GM04503 (cell line): ENCODE data around the gene FGFR3.

Experiments used
- DNase-seq: peaks from one replicate; pipeline ENCODE4 v3.0.0-alpha.2; 2012; ENCODE audit warnings: low read depth

Gene FGFR3

GRCh38 chr4:1756893-1757779, 36.0 kb upstream of the FGFR3 start:
- DNase-seq = no peak

- no peak for DNase-seq
Observed at GRCh38 chr4:1757836-1758235, 35.3 kb upstream of the FGFR3 start.

- no peak for DNase-seq
Observed at GRCh38 chr4:1758306-1759121, 34.6 kb upstream of the FGFR3 start.

- no peak for DNase-seq
Observed at GRCh38 chr4:1759170-1759817, 33.8 kb upstream of the FGFR3 start.

GRCh38 chr4:1759818-1760223, 33.3 kb upstream of the FGFR3 start:
- DNase-seq = no peak

GRCh38 chr4:1760521-1761071, 32.5 kb upstream of the FGFR3 start:
- no peak for DNase-seq

GRCh38 chr4:1761130-1761689, 31.9 kb upstream of the FGFR3 start:
- no peak for DNase-seq

GRCh38 chr4:1762264-1763010, 30.7 kb upstream of the FGFR3 start:
- no peak for DNase-seq

- no peak for DNase-seq
Observed at GRCh38 chr4:1763070-1763549, 30.0 kb upstream of the FGFR3 start.

- no peak for DNase-seq
Observed at GRCh38 chr4:1763550-1764080, 29.5 kb upstream of the FGFR3 start.

- no peak for DNase-seq
Observed at GRCh38 chr4:1764670-1765069, 28.4 kb upstream of the FGFR3 start.

GRCh38 chr4:1765409-1766072, 27.6 kb upstream of the FGFR3 start:
- no peak for DNase-seq

- no peak for DNase-seq
Observed at GRCh38 chr4:1766106-1767060, 26.7 kb upstream of the FGFR3 start.

GRCh38 chr4:1767061-1767769, 25.9 kb upstream of the FGFR3 start:
- DNase-seq = no peak

GRCh38 chr4:1767770-1768366, 25.2 kb upstream of the FGFR3 start:
- DNase-seq = no peak

GRCh38 chr4:1768367-1769034, 24.6 kb upstream of the FGFR3 start:
- DNase-seq = no peak

GRCh38 chr4:1769692-1770091, 23.4 kb upstream of the FGFR3 start:
- DNase-seq = no peak
